ENCODE measurements around the gene SAMD5.

SAMD5 gene

GRCh38 chr6:147548921-147549475 is 40.5 kb downstream of the SAMD5 start:
- TF ChIP-seq CTCF (IDR thresholded peaks at IDR 0.05; ENCODE audit: low read depth, low read length, missing control alignments) = no peak
- DNase-seq (ENCODE audit: extremely low read depth, low read depth) = no peak

GRCh38 chr6:147549531-147549930 is 41.0 kb downstream of the SAMD5 start:
- DNase-seq (ENCODE audit: extremely low read depth, low read depth) = peak; percentile 14
- H3K4me3 ChIP-seq (replicated peaks; ENCODE audit: low read depth, low read length) = no peak overlapping the region
- TF ChIP-seq CTCF (IDR thresholded peaks at IDR 0.05; ENCODE audit: low read depth, low read length, missing control alignments) = no peak

More at GRCh38 chr6:147548921-147549475, 40.5 kb downstream of the SAMD5 start:
- H3K4me3 ChIP-seq (replicated peaks; ENCODE audit: low read depth, low read length) = no peak overlapping the region

- DNase-seq (ENCODE audit: extremely low read depth, low read depth) = no peak
- H3K4me3 ChIP-seq (replicated peaks; ENCODE audit: low read depth, low read length) = no peak overlapping the region
- TF ChIP-seq CTCF (IDR thresholded peaks at IDR 0.05; ENCODE audit: low read depth, low read length, missing control alignments) = no peak
Measured at GRCh38 chr6:147551976-147552375, 43.5 kb downstream of the SAMD5 start.

GRCh38 chr6:147553099-147553498 is 44.6 kb downstream of the SAMD5 start:
- H3K4me3 ChIP-seq (replicated peaks; ENCODE audit: low read depth, low read length) = no peak overlapping the region
- no peak for TF ChIP-seq CTCF (IDR thresholded peaks at IDR 0.05; ENCODE audit: low read depth, low read length, missing control alignments)
- DNase-seq (ENCODE audit: extremely low read depth, low read depth) = no peak

GRCh38 chr6:147554281-147554680 is 45.8 kb downstream of the SAMD5 start:
- no peak for DNase-seq (ENCODE audit: extremely low read depth, low read depth)
- no peak overlapping the region for H3K4me3 ChIP-seq (replicated peaks; ENCODE audit: low read depth, low read length)
- no peak for TF ChIP-seq CTCF (IDR thresholded peaks at IDR 0.05; ENCODE audit: low read depth, low read length, missing control alignments)

- no peak for TF ChIP-seq CTCF (IDR thresholded peaks at IDR 0.05; ENCODE audit: low read depth, low read length, missing control alignments)
- no peak overlapping the region for H3K4me3 ChIP-seq (replicated peaks; ENCODE audit: low read depth, low read length)
- DNase-seq (ENCODE audit: extremely low read depth, low read depth) = no peak
Measured at GRCh38 chr6:147559006-147559405, 50.5 kb downstream of the SAMD5 start.

GRCh38 chr6:147560670-147561069 is 52.2 kb downstream of the SAMD5 start:
- no peak for DNase-seq (ENCODE audit: extremely low read depth, low read depth)
- TF ChIP-seq CTCF (IDR thresholded peaks at IDR 0.05; ENCODE audit: low read depth, low read length, missing control alignments) = no peak
- no peak overlapping the region for H3K4me3 ChIP-seq (replicated peaks; ENCODE audit: low read depth, low read length)

Data from HFF-Myc (cell line).